GM21447 (cell line): Measurements from ENCODE around the gene SFMBT1.
"Not testable (repeated sequence)": the region's sequence is repeated elsewhere in the genome, so short reads cannot be mapped to it uniquely, and the experiment has no call there.

Source experiments
- ATAC-seq: cut with Tn5 transposase; IDR thresholded peaks from one replicate; pipeline ENCODE4 v1.9.1; 2021; ENCODE audit not compliant: unreplicated experiment

Gene SFMBT1

GRCh38 chr3:53038679-53039375 is 7.0 kb downstream of the SFMBT1 start:
- no peak for ATAC-seq

GRCh38 chr3:53035825-53036619 is 9.9 kb downstream of the SFMBT1 start:
- no peak for ATAC-seq

GRCh38 chr3:53035018-53035417 is 10.9 kb downstream of the SFMBT1 start:
- not testable (repeated sequence) for ATAC-seq

- not testable (repeated sequence) for ATAC-seq
Observed at GRCh38 chr3:53034411-53034810, 11.5 kb downstream of the SFMBT1 start.

GRCh38 chr3:53032609-53033008 is 13.3 kb downstream of the SFMBT1 start:
- ATAC-seq, result no peak

GRCh38 chr3:53030619-53031449 is 15.0 kb downstream of the SFMBT1 start:
- no peak for ATAC-seq

- ATAC-seq, result no peak
Observed at GRCh38 chr3:53028641-53029040, 17.2 kb downstream of the SFMBT1 start.

- no peak for ATAC-seq
Observed at GRCh38 chr3:53027254-53027844, 18.5 kb downstream of the SFMBT1 start.

- no peak for ATAC-seq
Observed at GRCh38 chr3:53026382-53027162, 19.3 kb downstream of the SFMBT1 start.

- ATAC-seq, result no peak
Observed at GRCh38 chr3:53024315-53024714, 21.6 kb downstream of the SFMBT1 start.

- no peak for ATAC-seq
Observed at GRCh38 chr3:53023072-53023823, 22.6 kb downstream of the SFMBT1 start.

- ATAC-seq, result no peak
Observed at GRCh38 chr3:53022647-53023046, 23.2 kb downstream of the SFMBT1 start.

GRCh38 chr3:53016236-53016635 is 29.6 kb downstream of the SFMBT1 start:
- ATAC-seq, result no peak

GRCh38 chr3:53011324-53011723 is 34.5 kb downstream of the SFMBT1 start:
- ATAC-seq, result no peak

- no peak for ATAC-seq
Observed at GRCh38 chr3:53009826-53010539, 35.9 kb downstream of the SFMBT1 start.

- ATAC-seq, result no peak
Observed at GRCh38 chr3:53008932-53009331, 36.9 kb downstream of the SFMBT1 start.

GRCh38 chr3:53005854-53006513 is 39.9 kb downstream of the SFMBT1 start:
- no peak for ATAC-seq

GRCh38 chr3:53005338-53005737 is 40.5 kb downstream of the SFMBT1 start:
- no peak for ATAC-seq
